HepG2 (cell line): ENCODE measurements around the gene PRCP. TPM values are rescaled to one million over a fixed set of nuclear protein-coding genes. Genes with fewer than 3 reads are reported as not detected.

Experiments
- BORCS8-MEF2B ChIP-seq: sonication (generic); formaldehyde crosslinking; IDR thresholded peaks from 2 replicates; pipeline ENCODE4 v1.8.0; 2022; ENCODE audit warnings: mild to moderate bottlenecking, missing genetic modification reagents
- SCMH1 ChIP-seq: sonication (generic); formaldehyde crosslinking; IDR thresholded peaks from 2 replicates; pipeline ENCODE4 v1.9.0; 2021; ENCODE audit warnings: missing genetic modification reagents, mild to moderate bottlenecking, borderline replicate concordance
- TEAD2 ChIP-seq: sonication (generic); formaldehyde crosslinking; IDR thresholded peaks from 2 replicates; pipeline ENCODE4 v1.9.0; 2021; ENCODE audit warnings: missing genetic modification reagents
- TEAD3 ChIP-seq: optimal IDR thresholded peaks from 2 replicates; pipeline ENCODE3; 2016; ENCODE audit warnings: borderline replicate concordance
- ZNF382 ChIP-seq: sonication (generic); formaldehyde crosslinking; IDR thresholded peaks from 2 replicates; pipeline ENCODE4 v1.5.0; 2020; ENCODE audit warnings: missing genetic modification reagents, mild to moderate bottlenecking, borderline replicate concordance
- ZNF460 ChIP-seq: sonication (generic); formaldehyde crosslinking; IDR thresholded peaks from 2 replicates; pipeline ENCODE4 v1.5.1; 2020; ENCODE audit warnings: missing genetic modification reagents, mild to moderate bottlenecking, borderline replicate concordance
- polyA plus RNA-seq, 8 experiments: library from polyadenylated mRNA; depleted of rRNA in 3 of 8; stranded (reverse) in 7 of 8; unstranded in 1 of 8; fragments of >200 nt; fragmentation: Illumina TruSeq in 4 of 8; extraction: Trizol in 4 of 8; gene quantifications; 2 replicates each; pipeline versions ENCODE4 v1.2.1 to v1.2.3, GENCODE V29; 2011 to 2016; ENCODE audit warnings: low read depth in 4 of 8, missing spikeins in 1 of 8, mixed read lengths in 1 of 8; ENCODE audit not compliant: insufficient read depth in 1 of 8
- total RNA-seq, 5 experiments: library from RNA; depleted of rRNA; stranded (reverse); fragments of >200 nt; fragmentation: Illumina TruSeq; extraction: Trizol; gene quantifications; 2 replicates each; pipeline ENCODE4 v1.2.3, GENCODE V29; 2016; ENCODE audit warnings: low read depth in 1 of 5
- TF ChIP-seq, protein P1 (sequence below): sonication (generic); formaldehyde crosslinking; IDR thresholded peaks from 2 replicates; pipeline ENCODE4 v1.5.0; 2020; ENCODE audit warnings: missing genetic modification reagents
- TF ChIP-seq, protein P2 (sequence below): IDR thresholded peaks from 2 replicates; pipeline ENCODE4 v1.6.1; 2016; ENCODE audit warnings: missing genetic modification reagents, missing compliant biosample characterization
- TF ChIP-seq, protein P3 (sequence below): sonication (generic); formaldehyde crosslinking; IDR thresholded peaks from 2 replicates; pipeline ENCODE4 v1.9.0; 2021; ENCODE audit warnings: missing genetic modification reagents, borderline replicate concordance
- TF ChIP-seq, protein P4 (sequence below): sonication (generic); formaldehyde crosslinking; IDR thresholded peaks from 2 replicates; pipeline ENCODE4 v1.5.1; 2020; ENCODE audit warnings: mild to moderate bottlenecking, missing genetic modification reagents, moderate library complexity

PRCP gene
- total and polyA plus RNA-seq, 2 of the 13 experiments (the other 11 are each of a cell fraction or from before 2014, with no cell fraction given): 84.2 to 105 TPM

DNA sequence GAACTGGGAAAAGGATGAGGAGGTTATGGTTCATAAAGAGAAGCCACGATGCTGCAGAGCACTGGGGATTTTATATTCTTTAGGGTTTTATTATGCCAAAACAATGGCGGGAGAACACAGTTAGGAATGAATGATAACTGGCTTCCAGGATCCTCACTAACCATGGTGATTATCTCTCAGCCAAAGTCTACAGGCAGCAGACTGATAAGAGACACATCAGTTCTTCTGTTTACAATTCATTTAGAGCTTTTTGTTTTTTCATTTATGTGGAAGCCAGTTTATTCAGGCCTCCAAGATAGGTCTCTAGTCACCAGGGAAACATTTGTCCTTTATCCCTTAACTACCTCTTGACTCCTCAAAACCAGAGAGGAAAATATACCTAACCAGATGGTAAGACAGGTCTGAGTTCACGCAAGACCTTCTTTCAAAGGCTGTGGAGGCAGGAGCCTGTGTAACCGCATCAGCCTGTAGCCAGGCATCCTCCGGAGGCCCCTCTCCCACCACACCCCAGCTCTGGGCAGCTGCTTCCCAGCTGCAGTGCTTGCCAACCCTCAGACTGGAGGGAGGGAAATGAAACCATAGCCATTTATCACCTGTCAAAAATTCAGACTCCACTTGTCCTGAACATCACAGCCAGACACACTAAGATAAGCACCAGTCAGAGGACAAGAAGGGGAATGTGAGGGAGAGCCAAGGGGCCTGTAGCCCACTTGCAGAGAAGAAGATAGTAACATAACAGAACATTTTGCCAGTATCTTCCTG lies 109.3 kb downstream of the PRCP start (continued):
- TF ChIP-seq ZNF382 (CRISPR knock-in tag) (no peak), TEAD3 (CRISPR knock-in tag) (no peak), ZNF460 (CRISPR knock-in tag) (no peak), SCMH1 (no peak), BORCS8-MEF2B (no peak), TEAD2 (CRISPR knock-in tag) (no peak)
- TF ChIP-seq, protein P1, sequence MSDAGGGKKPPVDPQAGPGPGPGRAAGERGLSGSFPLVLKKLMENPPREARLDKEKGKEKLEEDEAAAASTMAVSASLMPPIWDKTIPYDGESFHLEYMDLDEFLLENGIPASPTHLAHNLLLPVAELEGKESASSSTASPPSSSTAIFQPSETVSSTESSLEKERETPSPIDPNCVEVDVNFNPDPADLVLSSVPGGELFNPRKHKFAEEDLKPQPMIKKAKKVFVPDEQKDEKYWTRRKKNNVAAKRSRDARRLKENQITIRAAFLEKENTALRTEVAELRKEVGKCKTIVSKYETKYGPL (CRISPR knock-in tag): no peak
- TF ChIP-seq, protein P2, sequence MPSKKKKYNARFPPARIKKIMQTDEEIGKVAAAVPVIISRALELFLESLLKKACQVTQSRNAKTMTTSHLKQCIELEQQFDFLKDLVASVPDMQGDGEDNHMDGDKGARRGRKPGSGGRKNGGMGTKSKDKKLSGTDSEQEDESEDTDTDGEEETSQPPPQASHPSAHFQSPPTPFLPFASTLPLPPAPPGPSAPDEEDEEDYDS (CRISPR knock-in tag): no peak
- TF ChIP-seq, protein P3, sequence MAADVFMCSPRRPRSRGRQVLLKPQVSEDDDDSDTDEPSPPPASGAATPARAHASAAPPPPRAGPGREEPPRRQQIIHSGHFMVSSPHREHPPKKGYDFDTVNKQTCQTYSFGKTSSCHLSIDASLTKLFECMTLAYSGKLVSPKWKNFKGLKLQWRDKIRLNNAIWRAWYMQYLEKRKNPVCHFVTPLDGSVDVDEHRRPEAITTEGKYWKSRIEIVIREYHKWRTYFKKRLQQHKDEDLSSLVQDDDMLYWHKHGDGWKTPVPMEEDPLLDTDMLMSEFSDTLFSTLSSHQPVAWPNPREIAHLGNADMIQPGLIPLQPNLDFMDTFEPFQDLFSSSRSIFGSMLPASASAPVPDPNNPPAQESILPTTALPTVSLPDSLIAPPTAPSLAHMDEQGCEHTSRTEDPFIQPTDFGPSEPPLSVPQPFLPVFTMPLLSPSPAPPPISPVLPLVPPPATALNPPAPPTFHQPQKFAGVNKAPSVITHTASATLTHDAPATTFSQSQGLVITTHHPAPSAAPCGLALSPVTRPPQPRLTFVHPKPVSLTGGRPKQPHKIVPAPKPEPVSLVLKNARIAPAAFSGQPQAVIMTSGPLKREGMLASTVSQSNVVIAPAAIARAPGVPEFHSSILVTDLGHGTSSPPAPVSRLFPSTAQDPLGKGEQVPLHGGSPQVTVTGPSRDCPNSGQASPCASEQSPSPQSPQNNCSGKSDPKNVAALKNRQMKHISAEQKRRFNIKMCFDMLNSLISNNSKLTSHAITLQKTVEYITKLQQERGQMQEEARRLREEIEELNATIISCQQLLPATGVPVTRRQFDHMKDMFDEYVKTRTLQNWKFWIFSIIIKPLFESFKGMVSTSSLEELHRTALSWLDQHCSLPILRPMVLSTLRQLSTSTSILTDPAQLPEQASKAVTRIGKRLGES: no peak
- TF ChIP-seq, protein P4, sequence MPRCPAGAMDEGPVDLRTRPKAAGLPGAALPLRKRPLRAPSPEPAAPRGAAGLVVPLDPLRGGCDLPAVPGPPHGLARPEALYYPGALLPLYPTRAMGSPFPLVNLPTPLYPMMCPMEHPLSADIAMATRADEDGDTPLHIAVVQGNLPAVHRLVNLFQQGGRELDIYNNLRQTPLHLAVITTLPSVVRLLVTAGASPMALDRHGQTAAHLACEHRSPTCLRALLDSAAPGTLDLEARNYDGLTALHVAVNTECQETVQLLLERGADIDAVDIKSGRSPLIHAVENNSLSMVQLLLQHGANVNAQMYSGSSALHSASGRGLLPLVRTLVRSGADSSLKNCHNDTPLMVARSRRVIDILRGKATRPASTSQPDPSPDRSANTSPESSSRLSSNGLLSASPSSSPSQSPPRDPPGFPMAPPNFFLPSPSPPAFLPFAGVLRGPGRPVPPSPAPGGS: no peak
